Kidney epithelial cell (primary cell): ENCODE data around the gene ZNF787. TPM values are rescaled to one million over a fixed set of nuclear protein-coding genes. Genes with fewer than 3 reads are reported as not detected.

Experiments
- DNase-seq: peaks from one replicate; pipeline ENCODE4 v3.0.0-alpha.2; 2010; ENCODE audit warnings: low read depth
- H3K27me3 ChIP-seq: 2 replicates; pipeline ENCODE4 v1.6.0; 2011; ENCODE audit warnings: low read length; ENCODE audit not compliant: control insufficient read depth, insufficient read depth
- H3K36me3 ChIP-seq: 2 replicates; pipeline ENCODE4 v1.5.1; 2011; ENCODE audit warnings: low read length; ENCODE audit not compliant: control insufficient read depth, insufficient read depth
- H3K4me3 ChIP-seq: 2 replicates; pipeline ENCODE4 v1.5.1; 2011; ENCODE audit warnings: low read depth, mild to moderate bottlenecking, control low read depth, low read length
- total RNA-seq: library from RNA; depleted of rRNA; stranded (reverse); fragments of >200 nt; gene quantifications from 2 replicates; pipeline ENCODE4 v1.2.3, GENCODE V29; 2015
- TF ChIP-seq, protein P1 (sequence below): IDR thresholded peaks from 2 replicates; pipeline ENCODE4 v1.5.1; 2011; ENCODE audit warnings: mild to moderate bottlenecking, moderate library complexity, low read length, control low read depth, inconsistent platforms; ENCODE audit not compliant: insufficient read depth, poor library complexity, severe bottlenecking

Gene ZNF787
- total RNA-seq, 1 donor from 2014 or later, result 26.6 TPM

DNA sequence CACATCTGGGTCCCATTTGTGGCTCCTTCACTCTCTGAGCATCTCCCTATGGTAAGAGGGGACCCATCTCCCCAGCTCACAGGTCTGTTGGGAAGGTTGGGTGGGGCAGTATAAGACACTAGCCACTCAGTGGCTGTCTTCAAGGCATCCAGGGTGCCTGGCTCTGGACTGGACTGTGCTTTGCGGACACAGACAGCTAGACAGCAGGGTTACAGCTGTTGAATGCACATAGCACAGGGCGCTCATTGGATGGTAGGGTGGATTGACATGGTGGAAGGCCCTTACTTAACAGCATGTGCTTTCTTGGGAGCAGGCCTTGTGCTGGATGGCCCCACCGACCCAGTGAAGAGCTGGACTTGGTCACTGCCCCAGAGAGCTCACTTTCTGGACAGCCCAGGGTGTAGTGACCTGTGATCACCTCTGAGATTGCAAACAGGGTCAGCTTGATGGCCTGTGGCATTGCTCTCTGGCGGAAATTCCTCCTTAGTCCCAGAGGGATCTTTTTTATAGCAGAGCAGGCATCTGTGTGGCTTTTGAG, 21.9 kb upstream of the ZNF787 start:
- H3K27me3 ChIP-seq, result no peaks in the 10 kb centered on the region
- DNase-seq, result no peak
- TF ChIP-seq, protein P1, sequence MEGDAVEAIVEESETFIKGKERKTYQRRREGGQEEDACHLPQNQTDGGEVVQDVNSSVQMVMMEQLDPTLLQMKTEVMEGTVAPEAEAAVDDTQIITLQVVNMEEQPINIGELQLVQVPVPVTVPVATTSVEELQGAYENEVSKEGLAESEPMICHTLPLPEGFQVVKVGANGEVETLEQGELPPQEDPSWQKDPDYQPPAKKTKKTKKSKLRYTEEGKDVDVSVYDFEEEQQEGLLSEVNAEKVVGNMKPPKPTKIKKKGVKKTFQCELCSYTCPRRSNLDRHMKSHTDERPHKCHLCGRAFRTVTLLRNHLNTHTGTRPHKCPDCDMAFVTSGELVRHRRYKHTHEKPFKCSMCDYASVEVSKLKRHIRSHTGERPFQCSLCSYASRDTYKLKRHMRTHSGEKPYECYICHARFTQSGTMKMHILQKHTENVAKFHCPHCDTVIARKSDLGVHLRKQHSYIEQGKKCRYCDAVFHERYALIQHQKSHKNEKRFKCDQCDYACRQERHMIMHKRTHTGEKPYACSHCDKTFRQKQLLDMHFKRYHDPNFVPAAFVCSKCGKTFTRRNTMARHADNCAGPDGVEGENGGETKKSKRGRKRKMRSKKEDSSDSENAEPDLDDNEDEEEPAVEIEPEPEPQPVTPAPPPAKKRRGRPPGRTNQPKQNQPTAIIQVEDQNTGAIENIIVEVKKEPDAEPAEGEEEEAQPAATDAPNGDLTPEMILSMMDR, result no peak
- no peak overlapping the region for H3K4me3 ChIP-seq
- peaks cover 2% of the 10 kb centered on the region for H3K36me3 ChIP-seq

DNA sequence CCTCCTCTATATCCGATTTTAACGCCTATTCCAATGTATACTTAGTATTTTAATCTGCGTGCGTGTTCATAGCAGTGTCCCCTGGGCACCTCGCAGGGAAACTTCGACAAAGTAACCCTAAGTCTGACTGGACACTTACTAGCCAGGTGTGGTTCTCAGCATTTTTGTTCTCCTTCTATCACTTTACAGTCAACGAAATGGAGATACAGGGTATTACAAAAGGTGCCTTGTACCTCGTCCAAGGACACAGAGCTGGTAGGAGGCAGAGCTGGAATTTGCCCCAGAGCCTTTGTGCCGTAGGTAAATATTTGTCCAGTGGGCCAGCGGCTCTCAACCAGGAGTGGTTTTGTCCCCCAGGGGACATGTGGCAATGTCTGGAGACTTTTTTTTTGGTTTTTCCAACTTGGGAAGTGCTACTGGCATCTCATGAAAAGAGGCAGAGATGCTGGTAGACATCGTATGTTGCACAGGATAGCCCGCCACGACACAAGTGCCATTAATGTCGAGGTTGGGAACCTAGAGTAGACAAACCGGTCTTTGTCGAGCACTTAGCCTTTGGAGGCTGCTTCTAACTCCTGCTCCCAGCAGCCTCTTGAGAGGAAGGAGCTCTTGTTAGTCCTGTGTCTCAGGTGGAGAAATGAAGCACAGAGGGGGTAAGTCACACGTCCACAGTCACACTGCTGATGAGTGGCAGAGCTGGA, 21.1 kb upstream of the ZNF787 start:
- Histone ChIP-seq H3K4me3 (peak overlapping the region; percentile 69), H3K36me3 (peaks cover 2% of the 10 kb centered on the region), H3K27me3 (no peaks in the 10 kb centered on the region)
- TF ChIP-seq, protein P1, result no peak
- no peak for DNase-seq

DNA sequence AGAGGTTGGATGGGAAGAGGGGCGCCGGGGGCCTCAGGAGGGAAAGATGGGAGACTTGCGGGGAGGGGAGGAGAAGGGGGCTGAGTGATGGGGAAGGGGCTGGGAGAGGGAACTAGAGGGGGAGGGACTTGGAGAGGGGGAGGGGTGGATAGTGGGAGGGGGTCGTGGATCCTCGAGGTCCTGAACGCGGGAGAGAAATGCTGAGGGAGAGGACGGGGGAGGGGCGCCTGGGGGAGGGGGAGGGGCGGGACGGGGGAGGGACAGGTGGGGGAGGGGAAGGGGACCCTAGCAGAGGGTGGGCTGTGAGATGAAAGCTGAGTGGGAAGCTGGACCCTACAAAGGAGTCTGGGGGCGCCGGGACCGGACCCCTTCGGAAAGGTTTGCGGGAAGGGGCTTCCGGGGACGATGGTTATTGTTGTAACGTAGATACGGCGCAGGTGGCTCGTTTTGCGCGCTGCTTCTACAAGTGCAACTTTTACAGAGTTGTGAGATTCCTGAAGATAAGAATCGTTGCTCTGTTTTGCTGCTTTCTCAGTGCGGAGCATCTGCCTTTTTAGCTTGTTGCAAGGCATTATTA, 20.4 kb upstream of the ZNF787 start:
- H3K27me3 ChIP-seq, result no peaks in the 10 kb centered on the region
- DNase-seq, result no peak
- TF ChIP-seq, protein P1, result no peak

DNA sequence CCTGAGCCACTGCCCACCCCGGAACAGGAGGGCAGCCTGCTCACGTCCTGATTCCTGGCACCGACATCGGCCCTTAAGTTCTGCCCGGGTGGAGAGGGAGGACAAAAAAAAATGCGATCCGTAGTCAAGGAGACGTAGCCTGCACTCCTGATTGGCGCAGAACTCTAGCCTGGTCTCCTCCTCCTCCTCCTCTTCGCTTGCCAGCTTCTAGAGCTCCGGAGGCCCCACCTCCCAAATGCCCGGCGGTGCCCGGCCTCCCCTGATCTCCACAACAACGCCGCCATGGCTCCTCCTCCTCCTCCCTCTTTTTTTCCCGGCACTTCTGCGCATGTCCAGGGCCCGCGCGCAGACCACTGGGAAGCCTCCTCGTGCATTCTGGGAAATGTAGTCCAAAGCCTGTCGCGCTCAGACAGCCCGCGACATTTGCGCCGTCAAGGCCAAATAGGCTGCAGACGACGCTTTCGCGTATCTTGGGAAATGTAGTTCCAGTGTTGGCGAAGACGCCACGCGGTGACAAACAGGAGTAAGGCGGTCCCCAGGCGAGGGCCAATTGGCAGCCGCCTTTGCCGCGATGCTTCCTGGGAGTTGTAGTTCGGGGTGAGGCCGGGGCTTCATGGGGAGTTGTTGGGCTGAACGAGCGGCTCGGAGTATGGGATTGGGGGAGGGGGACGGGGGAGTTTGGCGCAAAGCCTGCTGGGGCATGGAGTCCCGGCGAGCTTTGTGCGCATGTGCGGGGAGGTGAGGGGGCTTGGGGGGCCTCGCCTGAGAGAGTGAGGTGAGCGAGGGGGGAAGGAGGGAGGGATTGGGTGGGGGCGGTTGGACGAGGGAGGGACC, 19.7 kb upstream of the ZNF787 start, which contains the start of gene ZNF444:
ZNF444 (plus strand) TSS at position 705 of the 834 bp plus-strand sequence. CDS start 5,625 bp downstream, outside the sequence.
- no peaks in the 10 kb centered on the region for H3K36me3 ChIP-seq
- no peaks in the 10 kb centered on the region for H3K27me3 ChIP-seq
- peak within 1 kb of the TSS; percentile 69 for H3K4me3 ChIP-seq
- peak; percentile 95 for DNase-seq
- TF ChIP-seq, protein P1, result no peak

More for the DNA sequence above, 20.4 kb upstream of the ZNF787 start:
- peak overlapping the region; percentile 69 for H3K4me3 ChIP-seq
- no peaks in the 10 kb centered on the region for H3K36me3 ChIP-seq

DNA sequence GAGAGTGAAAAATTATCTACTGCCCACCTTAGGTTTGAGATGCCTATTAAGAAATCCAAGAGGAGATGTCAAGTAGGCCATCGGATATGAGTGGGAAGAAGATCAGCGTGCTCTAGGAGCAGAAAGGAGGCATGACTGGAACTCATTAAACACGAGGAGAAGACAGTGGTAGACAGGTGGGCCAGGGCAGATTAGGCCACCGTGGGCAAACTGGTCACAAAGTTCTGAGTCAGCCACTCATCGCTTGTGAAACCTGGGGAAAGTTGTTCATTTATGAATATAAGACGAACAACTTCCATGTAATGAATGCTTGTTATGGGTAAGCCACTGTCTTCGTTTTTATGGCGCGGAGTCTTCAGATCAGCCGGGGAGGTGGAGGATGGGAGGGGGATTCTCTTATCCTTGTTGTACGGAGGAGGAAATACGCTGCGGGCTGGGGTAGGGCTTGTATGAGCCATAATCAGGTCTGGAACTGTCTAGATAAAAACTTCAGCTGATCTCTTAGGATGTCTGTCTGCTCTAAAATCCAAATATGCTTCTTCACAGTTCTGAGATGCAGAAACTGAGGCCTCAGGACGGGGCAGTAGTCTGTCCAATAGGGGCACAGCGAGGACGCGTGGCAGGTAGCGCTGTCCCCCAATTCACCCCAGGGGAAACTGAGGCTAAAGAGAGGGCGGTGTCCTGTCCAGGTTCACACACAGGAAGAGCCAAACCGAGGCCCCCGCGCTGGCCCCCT, 18.9 kb upstream of the ZNF787 start:
- Histone ChIP-seq H3K36me3 (no peaks in the 10 kb centered on the region), H3K27me3 (no peaks in the 10 kb centered on the region), H3K4me3 (peak overlapping the region; percentile 69)
- TF ChIP-seq, protein P1, result no peak
- DNase-seq, result no peak
